HEK293 (cell line): ENCODE results near the gene GAK.
"Not testable (repeated sequence)": the region's sequence is repeated elsewhere in the genome, so short reads cannot be mapped to it uniquely, and the experiment has no call there.

Experiments used
- YY1 ChIP-seq: fragments of 450-650 bp; formaldehyde crosslinking; IDR thresholded peaks from 2 replicates; pipeline ENCODE4 v1.5.1; 2018; ENCODE audit warnings: missing biosample characterization, missing genetic modification characterization
- ZFP69B ChIP-seq: fragments of 450-650 bp; formaldehyde crosslinking; IDR thresholded peaks from 2 replicates; pipeline ENCODE4 v1.5.1; 2016; ENCODE audit warnings: missing biosample characterization, missing genetic modification characterization
- TF ChIP-seq, protein P1 (sequence below): fragments of 450-650 bp; formaldehyde crosslinking; IDR thresholded peaks from 2 replicates; pipeline ENCODE4 v1.5.1; 2016; ENCODE audit warnings: missing biosample characterization, missing genetic modification characterization, low read depth
- TF ChIP-seq, protein P2 (sequence below): fragments of 450-650 bp; formaldehyde crosslinking; IDR thresholded peaks from 2 replicates; pipeline ENCODE4 v1.5.1; 2016; ENCODE audit warnings: missing biosample characterization, missing genetic modification characterization

DNA sequence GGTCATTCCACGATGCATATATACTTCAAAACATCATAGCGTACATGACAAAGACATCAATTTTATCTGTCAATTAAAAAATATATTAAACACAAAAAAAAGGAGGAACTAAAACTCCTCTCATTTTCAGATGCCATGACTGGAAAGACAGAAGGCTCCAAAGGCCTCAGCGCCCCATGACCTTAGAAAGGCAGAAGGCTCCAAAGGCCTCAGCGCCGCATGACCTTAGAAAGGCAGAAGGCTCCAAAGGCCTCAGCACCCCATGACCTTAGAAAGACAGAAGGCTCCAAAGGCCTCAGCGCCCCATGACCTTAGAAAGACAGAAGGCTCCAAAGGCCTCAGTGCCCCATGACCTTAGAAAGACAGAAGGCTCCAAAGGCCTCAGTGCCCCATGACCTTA, 13.5 kb downstream of the GAK start:
- TF ChIP-seq ZFP69B (tag by site-specific recombination); YY1: not testable (repeated sequence)
- TF ChIP-seq, protein P1, sequence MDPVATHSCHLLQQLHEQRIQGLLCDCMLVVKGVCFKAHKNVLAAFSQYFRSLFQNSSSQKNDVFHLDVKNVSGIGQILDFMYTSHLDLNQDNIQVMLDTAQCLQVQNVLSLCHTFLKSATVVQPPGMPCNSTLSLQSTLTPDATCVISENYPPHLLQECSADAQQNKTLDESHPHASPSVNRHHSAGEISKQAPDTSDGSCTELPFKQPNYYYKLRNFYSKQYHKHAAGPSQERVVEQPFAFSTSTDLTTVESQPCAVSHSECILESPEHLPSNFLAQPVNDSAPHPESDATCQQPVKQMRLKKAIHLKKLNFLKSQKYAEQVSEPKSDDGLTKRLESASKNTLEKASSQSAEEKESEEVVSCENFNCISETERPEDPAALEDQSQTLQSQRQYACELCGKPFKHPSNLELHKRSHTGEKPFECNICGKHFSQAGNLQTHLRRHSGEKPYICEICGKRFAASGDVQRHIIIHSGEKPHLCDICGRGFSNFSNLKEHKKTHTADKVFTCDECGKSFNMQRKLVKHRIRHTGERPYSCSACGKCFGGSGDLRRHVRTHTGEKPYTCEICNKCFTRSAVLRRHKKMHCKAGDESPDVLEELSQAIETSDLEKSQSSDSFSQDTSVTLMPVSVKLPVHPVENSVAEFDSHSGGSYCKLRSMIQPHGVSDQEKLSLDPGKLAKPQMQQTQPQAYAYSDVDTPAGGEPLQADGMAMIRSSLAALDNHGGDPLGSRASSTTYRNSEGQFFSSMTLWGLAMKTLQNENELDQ (tag by site-specific recombination): not testable (repeated sequence)
- TF ChIP-seq, protein P2, sequence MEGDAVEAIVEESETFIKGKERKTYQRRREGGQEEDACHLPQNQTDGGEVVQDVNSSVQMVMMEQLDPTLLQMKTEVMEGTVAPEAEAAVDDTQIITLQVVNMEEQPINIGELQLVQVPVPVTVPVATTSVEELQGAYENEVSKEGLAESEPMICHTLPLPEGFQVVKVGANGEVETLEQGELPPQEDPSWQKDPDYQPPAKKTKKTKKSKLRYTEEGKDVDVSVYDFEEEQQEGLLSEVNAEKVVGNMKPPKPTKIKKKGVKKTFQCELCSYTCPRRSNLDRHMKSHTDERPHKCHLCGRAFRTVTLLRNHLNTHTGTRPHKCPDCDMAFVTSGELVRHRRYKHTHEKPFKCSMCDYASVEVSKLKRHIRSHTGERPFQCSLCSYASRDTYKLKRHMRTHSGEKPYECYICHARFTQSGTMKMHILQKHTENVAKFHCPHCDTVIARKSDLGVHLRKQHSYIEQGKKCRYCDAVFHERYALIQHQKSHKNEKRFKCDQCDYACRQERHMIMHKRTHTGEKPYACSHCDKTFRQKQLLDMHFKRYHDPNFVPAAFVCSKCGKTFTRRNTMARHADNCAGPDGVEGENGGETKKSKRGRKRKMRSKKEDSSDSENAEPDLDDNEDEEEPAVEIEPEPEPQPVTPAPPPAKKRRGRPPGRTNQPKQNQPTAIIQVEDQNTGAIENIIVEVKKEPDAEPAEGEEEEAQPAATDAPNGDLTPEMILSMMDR (tag by site-specific recombination): not testable (repeated sequence)
